Measurements from ENCODE around the gene DSTN. TPM values are rescaled to one million over a fixed set of nuclear protein-coding genes. Genes with fewer than 3 reads are reported as not detected.

DSTN gene
- total RNA-seq, 1 donor from 2014 or later = 61.2 TPM

Other genes starting within 250 kb of the DSTN start
- 0.51 and 0.82 TPM in 2 replicates for gene BFSP1, start 38.7 kb upstream of the DSTN start, total RNA-seq
- gene RRBP1, start 112.2 kb downstream of the DSTN start, total RNA-seq = 73.1 and 73.6 TPM in 2 replicates
- gene BANF2, start 129.9 kb downstream of the DSTN start, total RNA-seq = not detected in 2 replicates